ENCODE data around the gene INTS11. TPM values are rescaled to one million over a fixed set of nuclear protein-coding genes. Genes with fewer than 3 reads are reported as not detected.

The INTS11 gene
- total and polyA plus RNA-seq, 2 of the 13 experiments (the other 11 are each of a cell fraction or from before 2014, with no cell fraction given), result 52.8 to 94.8 TPM

DNA sequence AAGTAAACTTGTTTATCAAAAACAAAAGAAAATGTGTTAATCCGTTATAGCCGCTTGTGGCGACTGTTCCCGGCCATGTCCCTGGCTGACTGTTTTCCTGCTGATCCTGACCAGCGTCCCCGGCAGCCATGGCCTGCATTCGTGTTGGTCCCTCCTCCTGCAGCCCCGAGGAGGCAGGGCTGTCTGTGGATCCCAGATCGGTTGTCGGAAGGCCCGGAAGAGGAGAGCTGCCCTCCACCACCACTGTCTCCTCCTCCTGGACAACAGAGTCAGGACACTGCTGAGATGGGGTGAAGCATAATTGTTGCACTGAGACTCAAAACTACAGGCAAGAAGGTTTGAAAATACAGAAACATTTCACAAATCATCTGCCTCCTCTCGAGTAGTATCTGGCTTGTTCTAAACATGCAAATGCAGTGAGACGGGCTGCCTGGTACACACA, 37.5 kb upstream of the INTS11 start (continued):
- TF ChIP-seq ZNF232 (CRISPR knock-in tag; IDR thresholded peaks at IDR 0.05; ENCODE audit: borderline replicate concordance) (no peak), NRL (CRISPR knock-in tag; IDR thresholded peaks at IDR 0.05; ENCODE audit: borderline replicate concordance) (no peak), ZNF598 (CRISPR knock-in tag; IDR thresholded peaks at IDR 0.05; ENCODE audit: borderline replicate concordance) (no peak), GABPA (IDR thresholded peaks at IDR 0.05; ENCODE audit: low read depth, low read length) (no peak), GABPA (CRISPR knock-in tag; IDR thresholded peaks at IDR 0.05; ENCODE audit: low read depth) (no peak), KLF11 (CRISPR knock-in tag; IDR thresholded peaks at IDR 0.05) (no peak), HCFC1 (IDR thresholded peaks at IDR 0.05; ENCODE audit: low read depth, low read length) (no peak), GABPB1 (CRISPR knock-in tag; IDR thresholded peaks at IDR 0.05) (peak; percentile 51), ZNF780A (CRISPR knock-in tag; IDR thresholded peaks at IDR 0.05) (no peak), HNF4A (CRISPR knock-in tag; IDR thresholded peaks at IDR 0.05) (no peak), ZKSCAN8 (CRISPR knock-in tag; IDR thresholded peaks at IDR 0.05; ENCODE audit: borderline replicate concordance) (peak; percentile 86), ARNTL (CRISPR knock-in tag; IDR thresholded peaks at IDR 0.05) (0 out of 2 replicates have a peak, but pooled peaks have one; percentile 32), HMGA1 (CRISPR knock-in tag; conservative IDR thresholded peaks at IDR 0.05) (no peak), FOXA3 (CRISPR knock-in tag; IDR thresholded peaks at IDR 0.05) (no peak), RBFOX2 (IDR thresholded peaks at IDR 0.05; ENCODE audit: low read depth, low read length) (no peak), PTBP1 (IDR thresholded peaks at IDR 0.05; ENCODE audit: low read depth, low read length, poor library complexity, severe bottlenecking) (no peak), JUND (CRISPR knock-in tag; IDR thresholded peaks at IDR 0.05) (no peak), FOSL2 (CRISPR knock-in tag; IDR thresholded peaks at IDR 0.05) (0 out of 2 replicates have a peak, but pooled peaks have one; percentile 7), XBP1 (CRISPR knock-in tag; IDR thresholded peaks at IDR 0.05) (no peak), SMAD3 (CRISPR knock-in tag; IDR thresholded peaks at IDR 0.05) (no peak), ZNF674 (CRISPR knock-in tag; IDR thresholded peaks at IDR 0.05; ENCODE audit: low read depth) (no peak)
- TF ChIP-seq, protein P1, sequence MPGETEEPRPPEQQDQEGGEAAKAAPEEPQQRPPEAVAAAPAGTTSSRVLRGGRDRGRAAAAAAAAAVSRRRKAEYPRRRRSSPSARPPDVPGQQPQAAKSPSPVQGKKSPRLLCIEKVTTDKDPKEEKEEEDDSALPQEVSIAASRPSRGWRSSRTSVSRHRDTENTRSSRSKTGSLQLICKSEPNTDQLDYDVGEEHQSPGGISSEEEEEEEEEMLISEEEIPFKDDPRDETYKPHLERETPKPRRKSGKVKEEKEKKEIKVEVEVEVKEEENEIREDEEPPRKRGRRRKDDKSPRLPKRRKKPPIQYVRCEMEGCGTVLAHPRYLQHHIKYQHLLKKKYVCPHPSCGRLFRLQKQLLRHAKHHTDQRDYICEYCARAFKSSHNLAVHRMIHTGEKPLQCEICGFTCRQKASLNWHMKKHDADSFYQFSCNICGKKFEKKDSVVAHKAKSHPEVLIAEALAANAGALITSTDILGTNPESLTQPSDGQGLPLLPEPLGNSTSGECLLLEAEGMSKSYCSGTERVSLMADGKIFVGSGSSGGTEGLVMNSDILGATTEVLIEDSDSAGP (CRISPR knock-in tag; IDR thresholded peaks at IDR 0.05; ENCODE audit: borderline replicate concordance), result peak; percentile 58; the same call in 1 of the 2 replicates
- TF ChIP-seq, protein P2, sequence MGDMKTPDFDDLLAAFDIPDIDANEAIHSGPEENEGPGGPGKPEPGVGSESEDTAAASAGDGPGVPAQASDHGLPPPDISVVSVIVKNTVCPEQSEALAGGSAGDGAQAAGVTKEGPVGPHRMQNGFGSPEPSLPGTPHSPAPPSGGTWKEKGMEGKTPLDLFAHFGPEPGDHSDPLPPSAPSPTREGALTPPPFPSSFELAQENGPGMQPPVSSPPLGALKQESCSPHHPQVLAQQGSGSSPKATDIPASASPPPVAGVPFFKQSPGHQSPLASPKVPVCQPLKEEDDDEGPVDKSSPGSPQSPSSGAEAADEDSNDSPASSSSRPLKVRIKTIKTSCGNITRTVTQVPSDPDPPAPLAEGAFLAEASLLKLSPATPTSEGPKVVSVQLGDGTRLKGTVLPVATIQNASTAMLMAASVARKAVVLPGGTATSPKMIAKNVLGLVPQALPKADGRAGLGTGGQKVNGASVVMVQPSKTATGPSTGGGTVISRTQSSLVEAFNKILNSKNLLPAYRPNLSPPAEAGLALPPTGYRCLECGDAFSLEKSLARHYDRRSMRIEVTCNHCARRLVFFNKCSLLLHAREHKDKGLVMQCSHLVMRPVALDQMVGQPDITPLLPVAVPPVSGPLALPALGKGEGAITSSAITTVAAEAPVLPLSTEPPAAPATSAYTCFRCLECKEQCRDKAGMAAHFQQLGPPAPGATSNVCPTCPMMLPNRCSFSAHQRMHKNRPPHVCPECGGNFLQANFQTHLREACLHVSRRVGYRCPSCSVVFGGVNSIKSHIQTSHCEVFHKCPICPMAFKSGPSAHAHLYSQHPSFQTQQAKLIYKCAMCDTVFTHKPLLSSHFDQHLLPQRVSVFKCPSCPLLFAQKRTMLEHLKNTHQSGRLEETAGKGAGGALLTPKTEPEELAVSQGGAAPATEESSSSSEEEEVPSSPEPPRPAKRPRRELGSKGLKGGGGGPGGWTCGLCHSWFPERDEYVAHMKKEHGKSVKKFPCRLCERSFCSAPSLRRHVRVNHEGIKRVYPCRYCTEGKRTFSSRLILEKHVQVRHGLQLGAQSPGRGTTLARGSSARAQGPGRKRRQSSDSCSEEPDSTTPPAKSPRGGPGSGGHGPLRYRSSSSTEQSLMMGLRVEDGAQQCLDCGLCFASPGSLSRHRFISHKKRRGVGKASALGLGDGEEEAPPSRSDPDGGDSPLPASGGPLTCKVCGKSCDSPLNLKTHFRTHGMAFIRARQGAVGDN (CRISPR knock-in tag; IDR thresholded peaks at IDR 0.05), result peak; percentile 65
- TF ChIP-seq, protein P3, sequence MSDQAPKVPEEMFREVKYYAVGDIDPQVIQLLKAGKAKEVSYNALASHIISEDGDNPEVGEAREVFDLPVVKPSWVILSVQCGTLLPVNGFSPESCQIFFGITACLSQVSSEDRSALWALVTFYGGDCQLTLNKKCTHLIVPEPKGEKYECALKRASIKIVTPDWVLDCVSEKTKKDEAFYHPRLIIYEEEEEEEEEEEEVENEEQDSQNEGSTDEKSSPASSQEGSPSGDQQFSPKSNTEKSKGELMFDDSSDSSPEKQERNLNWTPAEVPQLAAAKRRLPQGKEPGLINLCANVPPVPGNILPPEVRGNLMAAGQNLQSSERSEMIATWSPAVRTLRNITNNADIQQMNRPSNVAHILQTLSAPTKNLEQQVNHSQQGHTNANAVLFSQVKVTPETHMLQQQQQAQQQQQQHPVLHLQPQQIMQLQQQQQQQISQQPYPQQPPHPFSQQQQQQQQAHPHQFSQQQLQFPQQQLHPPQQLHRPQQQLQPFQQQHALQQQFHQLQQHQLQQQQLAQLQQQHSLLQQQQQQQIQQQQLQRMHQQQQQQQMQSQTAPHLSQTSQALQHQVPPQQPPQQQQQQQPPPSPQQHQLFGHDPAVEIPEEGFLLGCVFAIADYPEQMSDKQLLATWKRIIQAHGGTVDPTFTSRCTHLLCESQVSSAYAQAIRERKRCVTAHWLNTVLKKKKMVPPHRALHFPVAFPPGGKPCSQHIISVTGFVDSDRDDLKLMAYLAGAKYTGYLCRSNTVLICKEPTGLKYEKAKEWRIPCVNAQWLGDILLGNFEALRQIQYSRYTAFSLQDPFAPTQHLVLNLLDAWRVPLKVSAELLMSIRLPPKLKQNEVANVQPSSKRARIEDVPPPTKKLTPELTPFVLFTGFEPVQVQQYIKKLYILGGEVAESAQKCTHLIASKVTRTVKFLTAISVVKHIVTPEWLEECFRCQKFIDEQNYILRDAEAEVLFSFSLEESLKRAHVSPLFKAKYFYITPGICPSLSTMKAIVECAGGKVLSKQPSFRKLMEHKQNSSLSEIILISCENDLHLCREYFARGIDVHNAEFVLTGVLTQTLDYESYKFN (CRISPR knock-in tag; conservative IDR thresholded peaks at IDR 0.05), result peak; percentile 41; the same call in 1 of the 2 replicates
